Activated CD8-positive, alpha-beta T cell treated with anti-CD3 and anti-CD28 coated beads for 36 hours (primary cell): Measurements from ENCODE around the gene RPL11. TPM values are rescaled to one million over a fixed set of nuclear protein-coding genes. Genes with fewer than 3 reads are reported as not detected.

Experiments used
- ATAC-seq: fragments of 200-7000 bp; cut with Tn5 transposase; one replicate; pipeline ENCODE4 v1.10.0; 2021; ENCODE audit warnings: mild to moderate bottlenecking, moderate library complexity
- CTCF ChIA-PET: fragments of 350-600 bp; sonication (Branson Sonifier 250); formaldehyde crosslinking; loops from one replicate; lab custom pipeline; 2021; ENCODE audit warnings: antibody characterized with exemption; lab: Charles Lee
- POLR2A ChIA-PET: fragments of 350-600 bp; sonication (Branson Sonifier 250); formaldehyde crosslinking; loops from one replicate; lab custom pipeline; 2021; ENCODE audit warnings: antibody characterized with exemption; lab: Charles Lee
- DNase-seq: peaks from one replicate; pipeline ENCODE4 v3.0.0-alpha.2; 2020
- H3K27ac Mint-ChIP-seq: one replicate; pipeline ENCODE4 v1.8.0; 2021; ENCODE audit warnings: mild to moderate bottlenecking, mixed read lengths
- H3K27me3 Mint-ChIP-seq: one replicate; pipeline ENCODE4 v1.8.0; 2021; ENCODE audit warnings: mixed read lengths
- H3K36me3 Mint-ChIP-seq: one replicate; pipeline ENCODE4 v1.8.0; 2021; ENCODE audit warnings: low read depth, mixed read lengths
- H3K4me1 Mint-ChIP-seq: one replicate; pipeline ENCODE4 v1.8.0; 2021; ENCODE audit warnings: low read depth, mixed read lengths
- H3K4me3 Mint-ChIP-seq: one replicate; pipeline ENCODE4 v1.8.0; 2021; ENCODE audit warnings: mild to moderate bottlenecking, moderate library complexity, mixed read lengths
- H3K9me3 Mint-ChIP-seq: one replicate; pipeline ENCODE4 v1.8.0; 2021; ENCODE audit warnings: mixed read lengths
- CTCF ChIP-seq: fragments of 200-600 bp; IDR thresholded peaks from one replicate; pipeline ENCODE4 v1.8.0; 2022; ENCODE audit warnings: antibody characterized with exemption, mild to moderate bottlenecking
- intact Hi-C: fragments of 100-400 bp; cut with micrococcal nuclease; formaldehyde crosslinking; loops from one replicate; pipeline ENCODE4 v1.10.0; 2022
- total RNA-seq, 2 experiments: library from RNA; stranded (reverse); gene quantifications; one replicate each; pipeline ENCODE4 v1.2.3, GENCODE V29; 2021

Gene RPL11
- total RNA-seq, 2 experiments from 2014 or later: 1,493 to 1,569 TPM

- ChIA-PET CTCF (interaction anchor here (1.0 to 3.2 kb wide), 3 partner anchors 10 to 65 kb away, joined by 3 to 13 read pairs (median 4); partner anchors contain the start of gene RPL11), POLR2A (interaction anchor here (0.9 to 3.9 kb wide), 6 partner anchors 8 to 123 kb away, joined by 3 to 20 read pairs (median 4); partner anchors contain the start of genes HMGCL and RPL11)
- H3K9me3 Mint-ChIP-seq: no peaks in the 10 kb centered on the region
- H3K27me3 Mint-ChIP-seq: no peaks in the 10 kb centered on the region
- no peak overlapping the region for H3K27ac Mint-ChIP-seq
- no peak overlapping the region for H3K4me3 Mint-ChIP-seq
- ATAC-seq (no peak), DNase-seq (no peak)
- H3K4me1 Mint-ChIP-seq: peaks cover 32% of the 10 kb centered on the region
- H3K36me3 Mint-ChIP-seq: peaks cover 60% of the 10 kb centered on the region
- intact Hi-C loops: no loop called here
- TF ChIP-seq CTCF: no peak
Measured at GRCh38 chr1:23701996-23702395, 10.4 kb downstream of the RPL11 start.

GRCh38 chr1:23704834-23705495 is 13.4 kb downstream of the RPL11 start:
- ATAC-seq (no peak), DNase-seq (no peak)
- ChIA-PET CTCF (no interaction called here), POLR2A (interaction anchor here (0.6 to 1.0 kb wide), 4 partner anchors 9 to 23 kb away, joined by 3 to 4 read pairs (median 3); partner anchors contain the start of gene RPL11)
- intact Hi-C loops: loop anchor here (5.0 kb wide), 1 partner anchor 37 kb away; the partner anchor contains the start of gene ELOA
- Mint-ChIP-seq H3K4me1 (peaks cover 20% of the 10 kb centered on the region), H3K9me3 (no peaks in the 10 kb centered on the region), H3K4me3 (no peak overlapping the region), H3K36me3 (peaks cover 49% of the 10 kb centered on the region), H3K27me3 (no peaks in the 10 kb centered on the region), H3K27ac (no peak overlapping the region)
- no peak for TF ChIP-seq CTCF

GRCh38 chr1:23709229-23709628 is 17.6 kb downstream of the RPL11 start:
- intact Hi-C loops: loop anchor here (5.0 kb wide), 1 partner anchor 33 kb away; the partner anchor contains the start of gene ELOA
- DNase-seq (no peak), ATAC-seq (no peak)
- Mint-ChIP-seq H3K4me3 (no peak overlapping the region), H3K9me3 (no peaks in the 10 kb centered on the region), H3K36me3 (peaks cover 27% of the 10 kb centered on the region), H3K27ac (no peak overlapping the region), H3K4me1 (peaks cover 16% of the 10 kb centered on the region), H3K27me3 (no peaks in the 10 kb centered on the region)
- ChIA-PET CTCF (no interaction called here), POLR2A (no interaction called here)
- TF ChIP-seq CTCF: no peak

- H3K4me3 Mint-ChIP-seq: no peak overlapping the region
- ChIA-PET POLR2A (interaction anchor here (1.3 kb wide), 1 partner anchor 27 kb away, joined by 3 read pairs; the partner anchor contains the start of gene RPL11), CTCF (interaction anchor here (1.6 kb wide), 1 partner anchor 21 kb away, joined by 4 read pairs; no protein-coding TSS in a partner anchor)
- no peak for ATAC-seq
- no peaks in the 10 kb centered on the region for H3K27me3 Mint-ChIP-seq
- no peak overlapping the region for H3K27ac Mint-ChIP-seq
- H3K36me3 Mint-ChIP-seq: peaks cover 3% of the 10 kb centered on the region
- H3K9me3 Mint-ChIP-seq: no peaks in the 10 kb centered on the region
- no peak for DNase-seq
- peaks cover 26% of the 10 kb centered on the region for H3K4me1 Mint-ChIP-seq
- peak; percentile 13 for TF ChIP-seq CTCF
- intact Hi-C loops: no loop called here
Measured at GRCh38 chr1:23718482-23718881, 26.9 kb downstream of the RPL11 start.
